Neuronal stem cell (in vitro differentiated cells): ENCODE data around the gene RNF167.

ENCODE experiments used
- DNase-seq: peaks from one replicate; pipeline ENCODE4 v3.0.0-alpha.2; 2013; ENCODE audit warnings: low spot score
- H2AFZ ChIP-seq: one replicate; pipeline ENCODE4 v1.6.1; 2013; ENCODE audit warnings: mild to moderate bottlenecking, low read length, inconsistent platforms
- H2AK5ac ChIP-seq: 2 replicates; pipeline ENCODE4 v1.6.1; 2013; ENCODE audit warnings: low read depth, mild to moderate bottlenecking, inconsistent platforms, low read length, moderate library complexity, mixed read lengths
- H2BK120ac ChIP-seq: 2 replicates; pipeline ENCODE4 v1.6.1; 2013; ENCODE audit warnings: low read depth, mild to moderate bottlenecking, inconsistent platforms, low read length, moderate library complexity, mixed read lengths
- H2BK12ac ChIP-seq: one replicate; pipeline ENCODE4 v1.6.1; 2013; ENCODE audit warnings: low read length, inconsistent platforms
- H2BK15ac ChIP-seq: 2 replicates; pipeline ENCODE4 v1.6.1; 2013; ENCODE audit warnings: mild to moderate bottlenecking, low read length, inconsistent platforms, mixed read lengths
- H2BK5ac ChIP-seq: one replicate; pipeline ENCODE4 v1.6.1; 2013; ENCODE audit warnings: inconsistent platforms, mild to moderate bottlenecking, low read length, moderate library complexity
- H3K14ac ChIP-seq: one replicate; pipeline ENCODE4 v1.6.1; 2013; ENCODE audit warnings: low read length, inconsistent platforms
- H3K18ac ChIP-seq: 2 replicates; pipeline ENCODE4 v1.6.1; 2013; ENCODE audit warnings: low read length, inconsistent platforms
- H3K23ac ChIP-seq: 2 replicates; pipeline ENCODE4 v1.6.1; 2013; ENCODE audit warnings: low read depth, mild to moderate bottlenecking, mixed read lengths, low read length, inconsistent platforms; ENCODE audit not compliant: poor library complexity
- H3K27ac ChIP-seq: replicated peaks from 3 replicates; pipeline ENCODE4 v1.5.1; 2013; ENCODE audit warnings: low read length, inconsistent platforms
- H3K27me3 ChIP-seq, 3 experiments: 2 replicates each; pipeline ENCODE4 v1.6.1; 2013; ENCODE audit warnings: low read length in 3 of 3, mild to moderate bottlenecking in 2 of 3, inconsistent platforms in 1 of 3, low read depth in 1 of 3, mixed read lengths in 1 of 3, moderate library complexity in 1 of 3; ENCODE audit not compliant: control insufficient read depth in 3 of 3, insufficient read depth in 3 of 3
- H3K36me3 ChIP-seq, 2 donors: replicated peaks in 1 of 2; 2 replicates each; pipeline ENCODE4 v1.6.1; 2013; ENCODE audit warnings: low read length in 2 of 2; ENCODE audit not compliant: control insufficient read depth in 2 of 2, insufficient read depth in 2 of 2
- H3K4ac ChIP-seq: 2 replicates; pipeline ENCODE4 v1.6.1; 2013; ENCODE audit warnings: inconsistent platforms, mild to moderate bottlenecking, low read length, moderate library complexity
- H3K4me1 ChIP-seq, 2 donors: 1 replicate in 1 of 2; 2 replicates in 1 of 2; pipeline ENCODE4 v1.6.1; 2013; ENCODE audit warnings: low read length in 2 of 2, low read depth in 1 of 2; ENCODE audit not compliant: control insufficient read depth in 2 of 2, insufficient read depth in 1 of 2
- H3K4me2 ChIP-seq: one replicate; pipeline ENCODE4 v1.6.1; 2013; ENCODE audit warnings: mild to moderate bottlenecking, low read length, inconsistent platforms; ENCODE audit not compliant: insufficient read depth, poor library complexity, severe bottlenecking
- H3K4me3 ChIP-seq, 2 donors: 2 replicates each; pipeline ENCODE4 v1.5.1; 2013; ENCODE audit warnings: low read length in 2 of 2, mild to moderate bottlenecking in 2 of 2, inconsistent platforms in 1 of 2, moderate library complexity in 1 of 2
- H3K79me1 ChIP-seq: one replicate; pipeline ENCODE4 v1.6.1; 2013; ENCODE audit warnings: low read depth, mild to moderate bottlenecking, inconsistent platforms, low read length, moderate library complexity
- H3K9ac ChIP-seq: one replicate; pipeline ENCODE4 v1.6.1; 2013; ENCODE audit warnings: mild to moderate bottlenecking, low read depth, low read length, inconsistent platforms; ENCODE audit not compliant: poor library complexity
- H3K9me3 ChIP-seq, 2 donors: replicated peaks in 1 of 2; 2 replicates each; pipeline versions ENCODE3 to v1.6.1; 2013; ENCODE audit warnings: low read length in 2 of 2, mild to moderate bottlenecking in 2 of 2, inconsistent platforms in 1 of 2, low read depth in 1 of 2, mixed read lengths in 1 of 2, moderate library complexity in 1 of 2; ENCODE audit not compliant: control insufficient read depth in 2 of 2, insufficient read depth in 1 of 2
- H4K8ac ChIP-seq: one replicate; pipeline ENCODE4 v1.6.1; 2013; ENCODE audit warnings: low read depth, mild to moderate bottlenecking, inconsistent platforms, low read length, moderate library complexity
- H4K91ac ChIP-seq: one replicate; pipeline ENCODE4 v1.6.1; 2013; ENCODE audit warnings: low read length, low read depth, mild to moderate bottlenecking, inconsistent platforms; ENCODE audit not compliant: poor library complexity
- WGBS, 2 donors: extraction: QIAGEN DNeasy Blood & Tissue Kit; methylation state at CpG; one replicate each; pipeline ENCODE4 v1.1.7; 2013; ENCODE audit warnings: missing lambda C conversion rate in 2 of 2, mixed read lengths in 1 of 2; ENCODE audit not compliant: insufficient read length in 2 of 2, insufficient replicate concordance in 1 of 2; ENCODE audit errors: extremely low coverage in 2 of 2; 5-methylcytosine and 5-hydroxymethylcytosine counted together

RNF167 gene

DNA sequence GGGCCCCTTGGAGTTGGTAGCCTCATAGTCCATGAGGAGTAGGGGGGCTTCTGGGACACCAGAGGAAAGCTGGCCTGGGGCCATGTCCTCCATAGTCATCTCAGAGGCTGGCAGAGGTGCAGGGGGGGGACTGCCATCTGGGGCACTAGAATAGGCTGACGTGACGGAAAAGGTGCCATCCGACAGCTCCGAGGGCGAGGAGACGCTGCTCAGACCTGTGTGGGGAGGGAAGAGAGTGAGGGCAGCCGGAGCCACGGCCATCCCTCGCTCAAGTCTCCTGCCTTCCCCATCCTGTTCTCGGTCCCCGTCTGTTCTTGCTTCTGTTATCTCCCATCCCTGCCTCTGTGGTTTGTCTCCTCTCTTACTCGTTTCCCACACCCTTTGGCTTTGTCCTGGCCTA, 32.3 kb downstream of the RNF167 start:
- H3K9ac ChIP-seq, result peak overlapping the region; percentile 65
- no peak overlapping the region for H3K4me2 ChIP-seq
- no peak overlapping the region for H4K91ac ChIP-seq
- no peak overlapping the region for H2AK5ac ChIP-seq
- no peak overlapping the region for H3K27ac ChIP-seq
- H3K4me1 ChIP-seq, result peaks cover 4 to 11% of the 10 kb centered on the region in 2 donors
- H2BK15ac ChIP-seq, result no peak overlapping the region
- no peak overlapping the region for H3K4me3 ChIP-seq
- H3K36me3 ChIP-seq, result peaks cover 7 to 20% of the 10 kb centered on the region in 2 donors
- H2BK5ac ChIP-seq, result no peak overlapping the region
- no peaks in the 10 kb centered on the region for H3K27me3 ChIP-seq
- WGBS, 2 donors, result no CpG with 5 or more reads among the region's 12 CpGs
- H3K23ac ChIP-seq, result no peak overlapping the region
- H3K14ac ChIP-seq, result no peak overlapping the region
- H2BK120ac ChIP-seq, result no peak overlapping the region
- H3K79me1 ChIP-seq, result peaks cover 2% of the 10 kb centered on the region
- H3K18ac ChIP-seq, result no peak overlapping the region
- H4K8ac ChIP-seq, result no peak overlapping the region
- no peak overlapping the region for H2AFZ ChIP-seq
- H3K9me3 ChIP-seq, result peaks cover 0 to 1% of the 10 kb centered on the region in 2 donors
- no peak overlapping the region for H3K4ac ChIP-seq
- H2BK12ac ChIP-seq, result no peak overlapping the region
- DNase-seq, result no peak

GRCh38 chr17:4972752-4973151, 32.7 kb downstream of the RNF167 start:
- Histone ChIP-seq H2BK15ac (no peak overlapping the region), H3K4me3 (no peak overlapping the region), H3K4ac (no peak overlapping the region), H3K4me2 (no peak overlapping the region), H2BK5ac (no peak overlapping the region), H3K36me3 (peaks cover 10 to 20% of the 10 kb centered on the region in 2 donors), H3K9ac (no peak overlapping the region), H3K27ac (no peak overlapping the region), H3K9me3 (peaks cover 0 to 1% of the 10 kb centered on the region in 2 donors), H2AK5ac (no peak overlapping the region), H4K91ac (no peak overlapping the region), H3K27me3 (no peaks in the 10 kb centered on the region), H3K23ac (peak overlapping the region; percentile 39), H2BK120ac (no peak overlapping the region), H3K79me1 (peaks cover 2% of the 10 kb centered on the region), H3K14ac (no peak overlapping the region), H3K4me1 (peaks cover 4 to 11% of the 10 kb centered on the region in 2 donors), H2BK12ac (no peak overlapping the region), H4K8ac (no peak overlapping the region), H3K18ac (no peak overlapping the region), H2AFZ (no peak overlapping the region)
- no peak for DNase-seq
- no CpG with 5 or more reads among the region's 12 CpGs for WGBS, 2 donors

DNA sequence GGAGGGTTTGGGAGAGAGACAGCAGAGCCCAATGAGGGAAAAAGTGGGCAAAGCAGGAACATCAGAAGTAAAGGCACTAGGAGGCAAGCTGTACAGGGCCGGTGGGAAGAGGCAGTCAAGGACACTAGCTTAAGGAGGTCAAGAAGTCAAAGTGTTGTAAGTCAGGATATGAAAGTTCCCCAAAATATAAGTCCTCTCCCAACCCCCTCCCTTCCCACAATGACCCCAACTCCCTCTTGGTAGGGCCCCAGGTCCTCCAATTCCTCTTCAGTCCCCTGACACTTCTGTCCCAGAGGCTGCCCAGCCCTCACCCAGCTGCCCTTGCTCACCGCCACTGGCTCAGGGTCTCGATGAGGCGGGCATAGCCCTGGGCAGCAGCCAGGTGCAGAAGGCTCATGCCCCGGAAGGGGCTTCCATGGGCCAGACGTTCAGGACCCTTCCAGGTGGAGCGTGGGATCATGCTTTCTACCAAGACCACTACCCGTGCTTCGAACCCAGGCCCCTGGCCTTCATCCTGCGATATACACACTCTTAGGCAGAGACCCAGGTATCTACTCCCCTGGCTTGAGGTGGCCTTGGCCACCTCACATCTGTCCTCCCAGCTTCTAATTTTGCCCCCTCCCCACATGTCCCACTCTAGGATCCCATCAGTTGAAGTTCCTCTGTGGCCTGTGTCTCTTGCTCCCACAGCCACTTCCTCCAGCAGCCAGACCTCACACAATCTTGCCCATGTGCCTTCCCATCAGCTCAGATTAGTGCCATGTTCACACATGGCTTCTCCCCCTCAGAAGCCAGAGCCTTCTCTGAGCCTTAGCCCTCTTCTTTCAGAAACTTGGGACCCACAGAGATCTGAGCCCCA, 33.4 kb downstream of the RNF167 start:
- H2AK5ac ChIP-seq, result no peak overlapping the region
- H2BK120ac ChIP-seq, result no peak overlapping the region
- no peaks in the 10 kb centered on the region for H3K27me3 ChIP-seq
- H3K9me3 ChIP-seq, result peaks cover 0 to 1% of the 10 kb centered on the region in 2 donors
- H3K4me2 ChIP-seq, result no peak overlapping the region
- H3K4me3 ChIP-seq, result no peak overlapping the region
- no peak overlapping the region for H3K4ac ChIP-seq
- H2BK5ac ChIP-seq, result no peak overlapping the region
- H2BK15ac ChIP-seq, result no peak overlapping the region
- WGBS, 2 donors, result no CpG with 5 or more reads among the region's 10 CpGs
- H3K23ac ChIP-seq, result no peak overlapping the region
- H3K79me1 ChIP-seq, result no peaks in the 10 kb centered on the region
- DNase-seq, result no peak
- no peak overlapping the region for H3K9ac ChIP-seq
- no peak overlapping the region for H3K27ac ChIP-seq
- H3K4me1 ChIP-seq, result peaks cover 2 to 10% of the 10 kb centered on the region in 2 donors
- no peak overlapping the region for H2AFZ ChIP-seq
- H2BK12ac ChIP-seq, result no peak overlapping the region
- peaks cover 10 to 20% of the 10 kb centered on the region in 2 donors for H3K36me3 ChIP-seq
- no peak overlapping the region for H3K14ac ChIP-seq
- no peak overlapping the region for H4K8ac ChIP-seq
- H4K91ac ChIP-seq, result peak overlapping the region; percentile 5
- no peak overlapping the region for H3K18ac ChIP-seq

DNA sequence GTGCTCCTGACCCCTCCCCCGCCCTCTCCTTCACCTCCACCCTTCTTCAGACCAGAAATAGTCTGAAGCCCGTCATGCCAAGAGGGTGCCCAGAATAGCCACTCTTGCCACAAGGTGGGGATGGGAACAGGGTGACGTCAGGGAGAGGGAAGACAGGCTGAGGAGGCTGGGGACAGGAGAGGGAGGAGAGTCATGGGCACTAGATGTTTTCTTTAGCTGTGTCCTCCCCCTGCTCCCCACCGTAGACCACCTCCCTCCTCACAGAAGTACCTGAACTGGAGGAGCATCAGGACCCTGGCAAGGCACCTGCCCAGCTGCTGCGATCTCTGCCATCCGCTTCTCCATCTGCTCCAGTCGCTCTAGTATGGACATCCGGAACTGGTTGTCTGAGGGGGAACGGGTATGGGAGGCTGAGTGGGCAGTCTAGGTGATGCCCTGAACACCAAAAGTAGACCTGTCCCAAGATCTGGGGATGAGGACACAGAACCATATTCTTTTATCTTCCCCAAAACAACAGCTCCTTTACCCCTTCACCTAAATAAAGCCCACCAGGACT, 34.1 kb downstream of the RNF167 start:
- no peak overlapping the region for H3K4me2 ChIP-seq
- H3K9me3 ChIP-seq, result peaks cover 0 to 1% of the 10 kb centered on the region in 2 donors
- H2BK12ac ChIP-seq, result no peak overlapping the region
- no peak overlapping the region for H3K27ac ChIP-seq
- no peak overlapping the region for H2AK5ac ChIP-seq
- H3K14ac ChIP-seq, result no peak overlapping the region
- no peak overlapping the region for H3K4me3 ChIP-seq
- H3K9ac ChIP-seq, result no peak overlapping the region
- no peak for DNase-seq
- peaks cover 10 to 20% of the 10 kb centered on the region in 2 donors for H3K36me3 ChIP-seq
- H4K91ac ChIP-seq, result no peak overlapping the region
- H3K4ac ChIP-seq, result no peak overlapping the region
- no peaks in the 10 kb centered on the region for H3K27me3 ChIP-seq
- no peak overlapping the region for H3K18ac ChIP-seq
- no peak overlapping the region for H2BK5ac ChIP-seq
- no peak overlapping the region for H2BK15ac ChIP-seq
- no peak overlapping the region for H2AFZ ChIP-seq
- H3K23ac ChIP-seq, result no peak overlapping the region
- no CpG with 5 or more reads among the region's 9 CpGs for WGBS, 2 donors
- no peaks in the 10 kb centered on the region for H3K79me1 ChIP-seq
- no peak overlapping the region for H2BK120ac ChIP-seq
- H4K8ac ChIP-seq, result no peak overlapping the region
- H3K4me1 ChIP-seq, result peaks cover 2 to 3% of the 10 kb centered on the region in 2 donors
